Measurements from ENCODE around the gene ABHD14A. TPM values are rescaled to one million over a fixed set of nuclear protein-coding genes. Genes with fewer than 3 reads are reported as not detected.

Gene ABHD14A
- total and polyA plus RNA-seq, 9 donors = 5.1 to 36.1 (median 27.4) TPM

DNA sequence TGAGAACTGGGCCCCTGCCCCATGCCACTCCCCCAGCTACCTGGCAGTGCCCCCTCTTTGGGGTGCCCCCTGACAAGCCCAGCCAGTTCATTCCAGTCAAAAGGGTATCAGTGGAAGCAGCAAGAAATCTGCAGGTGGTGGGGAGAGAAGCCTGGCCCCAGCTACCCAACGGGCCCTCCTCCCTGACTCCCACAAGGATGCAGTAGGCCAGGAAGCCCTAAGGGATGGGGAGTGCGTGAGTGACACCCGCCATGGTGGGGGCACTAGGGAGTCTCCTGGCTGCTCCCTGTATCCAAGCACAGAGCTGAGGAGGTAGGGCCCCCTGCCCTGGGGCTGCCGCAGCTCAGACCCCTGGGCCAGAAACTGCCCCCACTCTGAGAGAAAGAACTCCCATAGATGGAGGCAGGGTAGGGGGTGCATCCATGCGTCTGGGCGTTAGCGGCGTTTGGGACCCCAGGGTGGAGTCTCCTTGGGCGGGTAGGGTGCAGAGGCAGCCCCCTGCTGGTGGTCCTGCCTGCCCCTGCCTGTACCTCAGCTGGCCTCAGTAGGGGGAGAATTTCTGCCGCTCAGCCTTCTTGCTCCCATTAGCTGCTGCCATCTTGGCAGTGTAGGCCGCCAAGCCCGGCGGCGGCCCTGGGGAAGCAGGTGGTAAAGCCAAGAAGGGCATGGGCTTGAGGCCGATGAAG, 17.2 kb upstream of the ABHD14A start:
- Histone ChIP-seq H3K27me3 (no peaks in the 10 kb centered on the region), H3K9me3 (no peaks in the 10 kb centered on the region), H3K36me3 (no peaks in the 10 kb centered on the region), H3K4me1 (ENCODE audit: insufficient read depth) (peaks cover 11% of the 10 kb centered on the region), H3K27ac (no peak overlapping the region), H3K4me3 (no peak overlapping the region)
- TF ChIP-seq, protein P1, sequence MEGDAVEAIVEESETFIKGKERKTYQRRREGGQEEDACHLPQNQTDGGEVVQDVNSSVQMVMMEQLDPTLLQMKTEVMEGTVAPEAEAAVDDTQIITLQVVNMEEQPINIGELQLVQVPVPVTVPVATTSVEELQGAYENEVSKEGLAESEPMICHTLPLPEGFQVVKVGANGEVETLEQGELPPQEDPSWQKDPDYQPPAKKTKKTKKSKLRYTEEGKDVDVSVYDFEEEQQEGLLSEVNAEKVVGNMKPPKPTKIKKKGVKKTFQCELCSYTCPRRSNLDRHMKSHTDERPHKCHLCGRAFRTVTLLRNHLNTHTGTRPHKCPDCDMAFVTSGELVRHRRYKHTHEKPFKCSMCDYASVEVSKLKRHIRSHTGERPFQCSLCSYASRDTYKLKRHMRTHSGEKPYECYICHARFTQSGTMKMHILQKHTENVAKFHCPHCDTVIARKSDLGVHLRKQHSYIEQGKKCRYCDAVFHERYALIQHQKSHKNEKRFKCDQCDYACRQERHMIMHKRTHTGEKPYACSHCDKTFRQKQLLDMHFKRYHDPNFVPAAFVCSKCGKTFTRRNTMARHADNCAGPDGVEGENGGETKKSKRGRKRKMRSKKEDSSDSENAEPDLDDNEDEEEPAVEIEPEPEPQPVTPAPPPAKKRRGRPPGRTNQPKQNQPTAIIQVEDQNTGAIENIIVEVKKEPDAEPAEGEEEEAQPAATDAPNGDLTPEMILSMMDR (IDR thresholded peaks at IDR 0.05) = no peak
- TF ChIP-seq EP300 (IDR thresholded peaks at IDR 0.05) = no peak
- no peak for TF ChIP-seq POLR2A (IDR thresholded peaks at IDR 0.05)
- WGBS, 3 donors = 93 to 94% (median 94%) methylated on average over 15 of the region's 15 CpGs
- no peak for DNase-seq
- intact Hi-C loops (cut with DNase I) = no loop called here

DNA sequence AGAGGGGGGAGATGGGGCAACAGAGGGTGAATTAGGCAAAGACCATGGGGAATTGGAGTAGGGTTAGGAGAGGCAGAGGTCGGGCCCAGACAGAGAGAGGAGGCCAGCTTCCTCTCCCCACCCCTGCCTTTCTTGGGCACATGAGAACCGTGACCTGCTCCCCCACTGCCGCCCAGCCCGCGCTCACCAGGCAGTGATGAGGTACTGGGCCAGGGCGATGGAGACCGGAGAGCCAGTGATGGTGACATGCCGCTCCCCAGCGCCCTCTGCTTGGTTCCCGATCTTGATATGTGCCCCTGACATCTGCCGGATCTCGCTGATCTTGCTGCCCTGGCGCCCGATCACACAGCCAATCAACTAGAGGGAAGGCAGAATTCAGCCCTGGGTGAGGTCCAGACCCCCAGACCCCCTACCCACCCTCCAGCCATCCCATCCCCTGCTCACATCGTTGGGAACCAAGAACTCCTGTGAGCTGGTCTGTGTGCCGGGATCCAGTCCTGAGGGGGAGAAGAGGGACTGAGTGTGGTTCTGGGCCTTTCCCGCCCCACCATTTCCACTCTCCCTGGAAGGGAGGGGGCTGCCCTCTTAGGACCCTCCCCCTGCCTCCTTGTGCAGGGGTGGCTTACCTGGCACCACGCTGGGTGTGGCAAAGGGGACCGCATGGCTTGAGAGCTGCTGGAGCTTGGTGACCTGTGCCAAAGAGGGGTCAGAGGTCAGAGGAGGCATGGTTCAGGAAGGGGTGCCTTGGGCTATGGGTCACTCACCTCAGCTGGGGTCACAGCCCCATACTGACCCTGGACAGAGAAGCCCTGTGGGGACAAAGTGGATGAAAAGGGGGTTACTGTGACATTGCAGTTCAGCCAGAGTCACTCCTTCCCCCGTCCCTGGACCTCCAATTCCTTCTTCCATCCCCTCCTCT, 16.0 kb upstream of the ABHD14A start:
- intact Hi-C loops (cut with DNase I) = no loop called here
- no peaks in the 10 kb centered on the region for H3K36me3 ChIP-seq

DNA sequence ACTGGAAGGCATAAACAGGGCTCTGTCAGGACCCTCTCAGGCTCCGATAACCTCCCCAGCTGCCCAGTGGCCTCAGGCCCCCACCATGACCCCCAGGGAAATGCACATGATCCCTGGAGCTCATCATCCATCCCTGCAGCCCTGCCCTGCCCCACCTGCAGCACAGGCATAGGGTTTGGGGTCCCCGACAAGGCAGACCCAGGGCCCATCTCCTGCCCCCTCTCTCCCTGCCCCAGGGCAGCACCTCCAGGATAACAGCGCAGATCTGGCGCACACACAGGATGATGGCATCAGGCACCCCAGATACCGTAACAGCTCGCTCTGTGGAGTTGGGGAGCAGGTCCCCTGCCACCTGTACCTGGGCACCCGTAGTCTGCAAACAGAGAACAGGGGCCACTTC, 15.2 kb upstream of the ABHD14A start:
- intact Hi-C loops (cut with DNase I) = no loop called here
- Histone ChIP-seq H3K9me3 (no peaks in the 10 kb centered on the region), H3K27me3 (no peaks in the 10 kb centered on the region), H3K4me3 (no peak overlapping the region), H3K4me1 (ENCODE audit: insufficient read depth) (peaks cover 14% of the 10 kb centered on the region), H3K36me3 (no peaks in the 10 kb centered on the region), H3K27ac (no peak overlapping the region)
- 94 to 98% (median 97%) methylated on average over 7 of the region's 7 CpGs for WGBS, 3 donors
- peak in 1 of 5 donors; percentile 15 for DNase-seq
- TF ChIP-seq, protein P1 (IDR thresholded peaks at IDR 0.05) = no peak
- TF ChIP-seq POLR2A (IDR thresholded peaks at IDR 0.05) (no peak), EP300 (IDR thresholded peaks at IDR 0.05) (no peak)

More for the DNA sequence above, 16.0 kb upstream of the ABHD14A start:
- Histone ChIP-seq H3K27me3 (no peaks in the 10 kb centered on the region), H3K9me3 (no peaks in the 10 kb centered on the region), H3K4me1 (ENCODE audit: insufficient read depth) (peaks cover 14% of the 10 kb centered on the region), H3K27ac (no peak overlapping the region), H3K4me3 (no peak overlapping the region)
- TF ChIP-seq, protein P1 (IDR thresholded peaks at IDR 0.05) = no peak
- TF ChIP-seq POLR2A (IDR thresholded peaks at IDR 0.05) (no peak), EP300 (IDR thresholded peaks at IDR 0.05) (no peak)
- peak in 1 of 5 donors; percentile 28 for DNase-seq
- WGBS, 3 donors = 92 to 95% (median 93%) methylated on average over 20 of the region's 20 CpGs

DNA sequence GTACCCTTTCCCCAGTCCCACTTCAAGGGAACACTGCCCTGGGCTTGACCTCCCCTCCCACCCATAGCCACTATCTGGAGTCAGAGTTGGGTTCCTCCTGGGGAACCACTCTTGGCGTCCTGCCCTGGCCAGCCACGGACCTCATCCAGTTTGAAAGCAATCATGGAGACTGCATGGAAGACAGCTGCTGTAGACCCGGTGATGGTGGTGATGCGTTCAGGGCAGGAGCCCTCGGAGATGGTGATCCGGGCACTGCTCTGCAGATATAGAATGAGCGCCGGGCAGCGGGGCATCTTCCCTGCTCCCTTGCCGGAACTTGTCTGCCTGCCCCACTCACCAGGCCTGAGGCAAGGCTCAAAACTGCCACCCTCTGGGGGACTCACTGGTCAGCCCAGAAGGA, 14.5 kb upstream of the ABHD14A start:
- H3K36me3 ChIP-seq = no peaks in the 10 kb centered on the region
- TF ChIP-seq, protein P1 (IDR thresholded peaks at IDR 0.05) = no peak
- TF ChIP-seq EP300 (IDR thresholded peaks at IDR 0.05) = no peak
- TF ChIP-seq POLR2A (IDR thresholded peaks at IDR 0.05) = no peak
- peaks cover 14% of the 10 kb centered on the region for H3K4me1 ChIP-seq (ENCODE audit: insufficient read depth)
- no peak overlapping the region for H3K4me3 ChIP-seq
- no peaks in the 10 kb centered on the region for H3K9me3 ChIP-seq
- intact Hi-C loops (cut with DNase I) = no loop called here
- no peak overlapping the region for H3K27ac ChIP-seq
- WGBS, 3 donors = 81 to 87% (median 85%) methylated on average over 10 of the region's 10 CpGs
- peak in 1 of 5 donors; percentile 28 for DNase-seq
- no peaks in the 10 kb centered on the region for H3K27me3 ChIP-seq

Data from ovary (tissue), 9 donors.